KBM-7 (cell line): ENCODE data around the gene CHI3L1.

ENCODE experiments used
- DNase-seq: peaks from one replicate; pipeline ENCODE4 v3.0.0-alpha.2; 2015
- in situ Hi-C: fragments of 300-500 bp; cut with MboI; formaldehyde crosslinking; loops from 2 replicates; pipeline ENCODE4 v1.14.3; 2020; ENCODE audit warnings: low sequenced_read_pairs, low pct_unique_long_range_greater_than_20kb, mixed read lengths

The CHI3L1 gene

DNA sequence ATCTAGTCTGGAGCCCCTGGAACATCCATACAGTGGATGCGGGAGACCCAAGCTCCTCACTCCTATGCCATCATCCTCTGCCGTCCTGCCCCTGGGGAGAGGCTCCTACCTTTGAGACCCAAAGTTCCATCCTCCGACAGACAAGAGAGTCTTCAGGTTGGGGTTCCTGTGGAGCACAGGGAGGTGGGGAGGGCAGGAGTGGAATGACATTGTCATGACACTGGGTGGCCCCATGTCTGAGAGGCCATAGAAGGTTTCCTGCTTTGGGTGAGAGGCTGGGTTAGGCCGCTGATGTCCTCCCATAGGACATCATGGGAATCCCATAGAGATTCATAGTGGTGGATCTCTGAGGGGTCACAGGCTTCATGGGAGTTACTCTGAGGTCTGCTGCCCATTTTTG lies 2.0 kb downstream of the CHI3L1 start:
- DNase-seq, result no peak
- in situ Hi-C loops, result no loop called here

DNA sequence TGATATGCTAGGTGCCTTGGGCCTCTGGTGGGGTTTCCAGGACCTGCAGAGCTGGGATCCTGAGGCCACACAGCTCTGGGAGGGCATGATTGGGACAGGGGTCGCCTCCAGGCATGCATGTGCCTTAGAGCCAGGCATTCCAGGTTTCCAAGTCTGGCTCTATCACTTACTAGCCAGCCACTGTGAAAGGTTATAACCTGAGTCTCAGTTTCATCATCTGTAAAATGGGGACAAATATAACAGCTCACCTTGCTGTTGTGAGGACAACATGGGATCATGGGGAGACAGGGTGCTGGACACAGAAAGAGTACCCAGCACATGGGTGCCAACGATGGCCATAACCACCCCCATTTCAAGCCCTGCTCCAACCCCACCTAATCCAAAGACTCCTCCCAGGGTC lies 2.7 kb downstream of the CHI3L1 start:
- DNase-seq, result no peak
- in situ Hi-C loops, result no loop called here

DNA sequence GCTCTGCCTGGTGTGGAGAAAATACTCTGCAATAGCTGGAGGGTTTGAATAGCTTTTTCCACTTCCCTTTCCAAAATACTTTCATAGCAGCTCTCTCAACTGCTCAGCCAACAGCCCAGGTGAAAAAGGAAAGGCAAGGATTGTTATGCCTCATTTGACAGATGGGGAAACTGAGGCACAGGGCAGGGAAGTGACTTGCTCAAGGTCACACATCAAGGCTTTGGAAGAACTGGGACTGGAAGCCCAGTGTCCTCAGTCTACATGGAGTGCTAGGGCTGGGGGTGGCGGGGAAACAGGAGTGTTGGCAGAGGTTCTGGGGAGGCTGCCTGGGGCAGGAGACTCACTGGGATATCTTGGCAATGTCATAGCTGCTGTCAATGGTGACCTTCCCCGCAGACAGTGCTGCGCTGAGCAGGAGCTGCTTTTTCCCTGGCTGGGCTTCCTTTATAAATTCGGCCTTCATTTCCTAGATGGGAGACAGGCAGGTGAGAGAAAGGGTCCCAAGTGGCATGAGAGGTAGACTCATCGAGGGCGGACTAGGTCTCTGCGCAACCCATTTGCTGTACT lies 4.0 kb downstream of the CHI3L1 start:
- no peak for DNase-seq
- in situ Hi-C loops, result no loop called here

DNA sequence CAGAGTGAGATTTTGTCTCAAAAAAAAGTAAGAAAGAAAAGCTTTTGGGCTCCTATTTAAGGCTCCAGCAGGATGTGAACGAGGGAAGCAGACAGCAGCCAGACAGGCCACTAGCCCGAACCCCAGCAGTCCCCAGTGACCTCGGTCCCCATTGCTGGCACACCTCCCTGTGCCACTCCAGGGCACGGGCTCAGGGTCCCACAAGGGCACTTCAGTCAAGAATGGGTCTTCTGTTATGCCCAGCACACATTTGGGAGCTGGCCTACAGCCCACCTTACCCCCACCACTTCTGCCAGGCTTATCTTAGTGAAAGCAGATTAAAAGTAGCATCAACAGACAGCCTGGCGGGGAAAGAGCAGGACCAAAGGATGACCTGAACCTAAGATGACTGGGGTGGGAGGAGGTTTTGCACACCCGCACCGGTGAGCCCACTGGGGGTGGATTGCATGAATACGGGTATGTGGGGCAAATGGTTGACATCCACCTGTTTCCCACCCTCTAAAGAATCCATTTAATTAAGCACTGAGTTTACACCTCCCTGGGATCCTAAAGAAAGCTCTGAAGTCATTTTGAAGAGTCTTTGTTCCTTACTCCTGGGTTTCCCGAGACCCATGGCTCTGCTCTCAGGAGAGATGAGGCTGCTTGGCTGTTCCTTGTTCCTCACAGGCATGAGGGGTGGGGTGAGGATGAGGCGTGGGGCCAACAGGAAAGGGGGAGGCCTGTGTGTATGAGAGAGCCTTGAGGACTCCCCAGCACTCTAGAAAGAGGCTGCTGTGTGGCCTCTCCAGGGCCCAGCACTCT lies 4.7 kb downstream of the CHI3L1 start:
- no peak for DNase-seq
- in situ Hi-C loops, result no loop called here

DNA sequence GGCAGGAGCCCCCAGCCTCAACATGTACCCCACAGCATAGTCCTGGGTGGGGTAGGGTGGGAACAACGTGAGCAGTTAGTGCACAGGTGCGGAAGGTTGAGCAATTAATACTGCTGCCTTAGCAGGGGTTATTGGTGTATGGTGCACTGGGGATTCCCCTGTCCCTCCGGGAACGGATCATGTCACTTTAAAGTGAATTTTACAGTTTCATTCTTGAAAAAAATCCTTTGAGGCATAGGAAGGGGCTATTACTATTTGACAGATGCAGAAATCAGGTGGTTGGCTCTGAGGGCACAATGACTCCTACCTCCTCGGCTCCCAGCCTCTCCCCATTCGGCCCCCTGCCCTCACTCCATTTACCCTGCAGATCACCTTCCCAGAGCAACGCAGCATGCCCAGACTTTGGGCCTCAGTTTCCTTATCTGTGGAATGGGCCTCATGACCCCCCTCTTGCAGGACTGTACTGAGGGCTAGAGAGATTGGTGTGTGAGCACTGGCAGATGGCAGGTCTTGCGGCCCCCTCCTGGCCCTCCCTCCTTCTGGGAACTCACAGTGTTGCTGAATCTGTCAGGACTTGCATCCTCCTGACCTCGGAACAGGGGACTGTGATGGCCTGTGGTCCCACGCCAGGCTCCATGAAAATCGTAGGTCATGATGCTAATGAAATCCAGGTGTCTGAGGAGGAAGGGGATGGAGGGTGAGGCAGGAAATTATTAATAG lies 5.7 kb downstream of the CHI3L1 start:
- DNase-seq, result no peak
- in situ Hi-C loops, result no loop called here

DNA sequence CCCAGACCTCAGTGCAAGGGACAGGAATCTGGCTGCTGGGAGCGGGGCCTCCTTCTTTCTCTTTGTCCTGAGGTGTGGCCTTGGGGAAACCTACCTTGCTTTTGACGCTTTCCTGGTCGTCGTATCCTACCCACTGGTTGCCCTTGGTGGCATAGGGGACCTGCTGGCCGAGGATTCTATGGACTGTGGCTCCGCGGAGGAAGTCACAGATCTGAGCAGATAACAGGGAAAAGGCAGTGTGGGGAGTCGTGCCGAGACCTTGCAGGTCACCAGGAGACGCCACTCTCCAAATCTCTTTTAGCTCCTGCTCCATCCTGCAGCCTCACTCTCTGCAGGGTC lies 6.9 kb downstream of the CHI3L1 start:
- DNase-seq, result no peak
- in situ Hi-C loops, result no loop called here

DNA sequence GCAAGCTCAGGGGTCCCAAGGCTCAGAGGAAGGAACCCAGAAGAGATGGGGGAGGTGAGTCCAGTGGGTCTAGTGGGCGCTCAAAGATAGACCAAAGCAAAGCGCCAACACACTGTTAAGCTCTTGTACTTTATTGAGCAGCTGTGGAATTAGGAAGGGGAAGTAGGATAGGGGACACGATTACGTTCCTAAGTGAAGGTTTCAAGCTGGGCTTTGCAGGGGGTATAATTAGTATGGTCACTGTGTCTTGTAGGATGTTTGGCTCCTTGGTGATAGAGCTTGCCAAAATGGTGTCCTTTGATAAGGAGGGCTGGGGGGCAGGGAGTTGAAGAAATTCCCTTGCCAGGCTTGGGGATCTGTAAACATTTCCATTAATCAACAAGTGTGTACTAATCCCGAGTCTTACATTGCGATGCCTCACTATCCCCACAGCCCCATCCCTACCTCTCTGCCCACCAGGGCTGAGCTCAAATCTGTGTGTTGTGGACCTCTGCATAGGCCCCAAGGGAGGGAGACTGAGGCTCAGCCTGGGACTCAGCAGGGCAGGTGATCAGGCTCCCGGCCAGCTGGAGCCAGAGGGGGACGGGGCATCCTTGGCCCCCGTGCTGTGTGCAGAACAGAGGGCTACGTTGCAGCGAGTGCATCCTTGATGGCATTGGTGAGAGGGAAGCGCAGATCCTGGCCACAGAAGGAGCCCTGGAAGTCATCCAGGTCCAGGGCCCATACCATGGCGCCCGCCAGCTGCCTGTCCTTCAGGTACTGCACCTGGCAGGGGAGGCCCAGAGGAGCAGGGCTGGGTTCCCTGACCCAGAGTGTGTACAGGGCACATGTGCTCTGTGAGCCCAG lies 7.5 kb downstream of the CHI3L1 start:
- no peak for DNase-seq

DNA sequence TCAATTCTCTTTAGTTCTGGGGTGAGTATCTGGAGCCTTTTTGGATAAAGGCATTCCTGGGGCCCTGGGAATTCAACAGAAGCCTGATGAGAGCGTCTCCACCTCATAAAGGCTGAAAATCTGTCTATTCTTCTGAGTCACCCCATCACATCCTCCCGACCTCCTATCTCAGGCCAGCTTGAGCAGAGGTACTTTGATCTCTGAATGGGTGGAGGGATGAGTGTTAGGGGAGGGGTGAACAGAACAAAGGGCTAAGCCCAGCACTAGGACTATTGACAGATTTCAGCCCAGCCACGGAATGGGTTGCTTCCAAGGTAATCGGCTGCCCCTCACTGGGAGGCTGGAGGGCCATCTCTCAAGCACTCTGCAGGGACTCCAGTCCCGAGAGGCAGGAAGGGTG lies 8.4 kb downstream of the CHI3L1 start:
- no peak for DNase-seq
- in situ Hi-C loops, result no loop called here

More for the DNA sequence above, 7.5 kb downstream of the CHI3L1 start:
- in situ Hi-C loops, result no loop called here

DNA sequence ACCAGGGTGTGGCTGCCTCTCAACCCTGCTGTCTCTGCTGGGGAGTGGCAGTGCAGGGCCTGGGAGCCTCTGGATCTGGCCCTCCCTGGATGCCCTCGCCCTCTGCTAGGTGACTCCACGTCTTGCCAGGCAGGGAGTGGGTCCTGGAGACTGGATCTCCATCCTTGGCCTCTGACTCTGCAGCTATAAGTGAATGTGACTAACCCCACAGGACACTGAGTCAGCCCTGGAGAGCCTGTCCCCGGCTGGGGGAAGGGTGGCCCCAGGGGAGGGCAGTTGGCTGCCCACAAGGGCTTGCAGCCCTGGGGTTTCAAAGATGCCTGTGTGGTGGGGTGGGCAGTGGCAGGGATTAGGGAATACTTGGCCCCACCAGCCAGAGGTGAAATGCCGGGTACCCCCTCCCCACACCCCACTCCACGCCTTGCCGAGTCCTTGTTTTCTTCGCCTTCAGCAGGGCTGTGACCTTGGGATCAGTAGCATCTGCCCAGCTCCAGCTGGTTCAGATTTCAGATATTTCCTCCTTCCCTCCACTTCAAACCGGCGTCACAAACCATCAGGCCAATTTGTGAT lies 8.9 kb downstream of the CHI3L1 start:
- in situ Hi-C loops, result no loop called here

DNA sequence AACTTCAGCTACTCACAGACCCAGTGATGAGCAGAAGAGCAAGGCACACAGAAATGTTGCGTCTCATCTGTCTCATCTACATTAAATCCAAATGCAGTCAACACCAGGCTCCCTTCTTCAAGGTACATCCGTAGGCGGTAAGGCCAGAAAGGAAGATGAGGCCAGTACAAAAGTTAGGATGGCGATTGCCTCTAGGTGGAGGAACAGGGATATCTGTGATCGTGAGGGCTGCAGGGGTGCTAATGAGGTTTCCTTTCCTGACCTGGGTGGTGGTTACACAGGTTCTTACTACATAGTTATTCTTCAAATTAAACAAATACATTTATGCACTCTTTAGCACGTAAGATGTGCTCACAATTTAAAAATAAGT lies 9.5 kb downstream of the CHI3L1 start:
- in situ Hi-C loops, result no loop called here
- DNase-seq, result no peak

More for the DNA sequence above, 8.9 kb downstream of the CHI3L1 start:
- DNase-seq, result no peak

DNA sequence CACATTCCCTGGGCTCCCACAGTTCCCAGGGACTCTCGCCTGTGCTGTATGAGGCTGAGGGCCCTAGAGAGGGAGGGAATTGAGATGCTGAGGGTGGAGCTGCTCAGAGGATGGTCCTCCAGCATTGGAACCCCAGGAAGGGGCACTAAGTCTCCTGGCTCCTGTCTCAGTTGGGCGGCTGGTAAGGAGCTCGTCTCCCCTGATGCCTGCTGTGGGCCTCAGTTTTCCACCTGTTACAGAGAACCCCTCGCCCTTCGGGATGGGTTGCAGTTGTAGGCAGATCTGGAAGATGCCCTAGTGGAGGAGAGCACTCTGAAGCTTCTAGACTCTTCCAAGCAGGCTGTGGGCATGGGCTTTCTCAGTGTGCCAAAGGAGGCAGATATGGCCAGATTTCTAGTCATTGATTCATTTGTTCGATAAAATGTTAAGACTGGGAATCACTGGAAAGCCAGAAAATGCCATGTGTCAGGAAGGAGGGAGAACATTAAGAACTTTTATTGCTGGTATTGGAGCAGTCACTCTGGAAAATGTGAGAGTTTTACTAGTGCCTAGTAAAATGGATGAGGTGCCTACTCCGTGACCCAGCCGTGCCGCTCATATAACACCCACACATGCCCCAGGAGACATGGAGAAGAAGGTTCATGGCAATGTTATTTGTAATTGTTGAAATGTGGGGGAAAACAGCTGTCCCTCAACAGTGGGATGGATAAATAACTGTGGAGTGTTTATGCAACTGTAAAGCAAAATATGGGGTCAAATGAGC lies 10.1 kb downstream of the CHI3L1 start:
- in situ Hi-C loops, result no loop called here
- no peak for DNase-seq

DNA sequence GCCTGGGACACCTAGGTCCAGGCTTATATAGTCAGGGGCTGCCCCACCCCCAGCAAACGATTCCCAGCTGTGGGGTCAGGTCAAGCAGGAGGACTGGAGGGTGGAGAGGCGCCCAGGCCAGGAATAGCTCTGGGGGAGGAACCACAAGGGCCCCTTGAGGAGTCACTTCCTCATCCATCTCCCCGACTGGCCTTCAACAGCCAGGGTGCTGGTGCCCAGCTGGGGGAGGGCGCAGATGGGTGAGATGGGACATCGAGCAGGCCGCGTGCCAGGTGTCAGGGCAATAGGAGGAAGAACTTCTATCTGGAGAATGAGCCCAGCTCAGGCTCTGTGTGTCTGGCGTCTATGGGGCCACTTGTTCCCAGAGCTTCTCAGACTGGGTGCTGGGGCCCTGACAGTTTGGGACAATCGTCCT lies 10.7 kb downstream of the CHI3L1 start:
- in situ Hi-C loops, result no loop called here
- DNase-seq, result peak; percentile 11

DNA sequence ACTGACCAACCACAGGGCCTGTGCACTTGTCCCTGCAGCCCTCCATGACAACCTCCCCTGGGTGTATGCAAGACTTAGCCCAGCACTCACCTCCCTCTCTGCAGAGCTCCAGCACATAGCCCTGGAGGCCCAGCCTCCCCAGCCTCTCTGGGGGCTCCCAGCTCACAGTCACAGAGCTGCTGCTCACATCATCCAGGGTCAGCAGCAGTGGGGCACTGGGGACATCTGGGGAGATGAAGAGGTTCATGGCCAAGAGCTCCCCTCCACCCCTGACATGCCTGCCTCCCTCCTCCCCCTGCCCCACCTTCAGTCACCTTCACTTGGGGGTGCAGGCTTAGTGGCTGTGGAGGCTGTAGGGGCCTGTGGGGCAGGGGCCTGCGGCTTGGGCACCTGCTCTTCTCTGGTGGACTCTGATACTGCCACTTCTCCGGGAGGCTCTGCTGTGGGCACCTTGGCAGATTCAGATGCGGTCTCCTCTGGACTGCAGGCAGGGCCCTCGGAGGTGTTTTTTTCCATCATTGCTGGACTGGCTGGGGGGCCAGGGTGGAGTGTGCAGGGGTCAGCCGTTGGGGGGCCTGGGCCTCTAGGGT lies 11.2 kb downstream of the CHI3L1 start, which contains the start of gene MYBPH:
Gene MYBPH (minus strand): TSS at position 590 of the 590 bp plus-strand sequence. CDS start 71 bp downstream, at position 519.
- in situ Hi-C loops, result no loop called here
- DNase-seq, result no peak

DNA sequence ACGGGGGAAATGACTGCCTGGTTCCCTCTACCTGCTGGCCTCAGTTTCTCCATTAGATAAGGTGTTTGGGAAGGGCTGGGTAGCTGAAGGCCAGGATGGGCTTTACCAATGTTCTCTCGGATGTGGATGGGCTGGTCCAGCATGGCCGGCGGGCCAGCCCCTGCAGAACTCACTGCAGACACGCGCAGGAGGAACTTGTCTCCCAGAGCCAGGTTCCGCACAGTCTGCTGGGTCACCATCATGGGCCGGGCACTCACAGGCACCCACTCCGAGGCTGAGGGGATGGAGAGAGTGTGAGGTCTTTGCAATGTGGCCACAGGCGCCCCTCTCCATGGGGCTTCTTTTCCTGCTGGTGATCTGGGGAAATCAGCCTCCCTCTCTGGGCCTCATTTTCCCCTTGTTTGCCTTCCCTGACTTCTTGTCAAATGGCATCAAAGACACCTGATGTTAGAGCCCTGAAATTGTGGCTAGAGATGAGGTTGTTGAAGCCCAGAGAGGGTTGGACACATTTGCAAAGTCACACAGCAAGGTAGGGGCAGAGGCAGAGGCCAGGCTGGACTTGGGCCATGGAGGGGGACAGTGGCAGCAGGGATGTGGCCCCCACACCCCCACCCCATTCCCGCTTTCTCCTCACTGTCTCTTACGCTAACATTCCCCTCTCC lies 12.0 kb downstream of the CHI3L1 start:
- in situ Hi-C loops, result no loop called here
- no peak for DNase-seq

DNA sequence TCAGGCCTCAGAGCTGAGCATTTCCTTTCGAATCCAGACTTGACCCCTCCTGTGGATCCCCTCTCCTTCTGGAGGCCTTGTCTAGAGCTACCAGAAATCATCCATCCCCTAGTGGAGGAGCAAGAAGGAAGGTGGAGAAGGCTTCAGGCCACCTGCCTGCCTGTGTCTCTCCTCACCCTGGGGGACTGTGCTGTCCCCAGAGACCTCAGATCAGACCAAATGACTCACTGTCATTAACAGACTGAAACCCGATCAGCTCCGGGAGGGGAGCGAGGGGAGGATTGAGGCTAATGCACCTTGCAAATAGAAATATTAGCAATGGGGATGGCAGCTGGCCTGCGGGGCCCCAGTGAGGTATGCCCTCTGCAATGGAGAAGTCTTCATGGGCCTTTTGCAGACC lies 12.9 kb downstream of the CHI3L1 start:
- in situ Hi-C loops, result no loop called here
- DNase-seq, result no peak

DNA sequence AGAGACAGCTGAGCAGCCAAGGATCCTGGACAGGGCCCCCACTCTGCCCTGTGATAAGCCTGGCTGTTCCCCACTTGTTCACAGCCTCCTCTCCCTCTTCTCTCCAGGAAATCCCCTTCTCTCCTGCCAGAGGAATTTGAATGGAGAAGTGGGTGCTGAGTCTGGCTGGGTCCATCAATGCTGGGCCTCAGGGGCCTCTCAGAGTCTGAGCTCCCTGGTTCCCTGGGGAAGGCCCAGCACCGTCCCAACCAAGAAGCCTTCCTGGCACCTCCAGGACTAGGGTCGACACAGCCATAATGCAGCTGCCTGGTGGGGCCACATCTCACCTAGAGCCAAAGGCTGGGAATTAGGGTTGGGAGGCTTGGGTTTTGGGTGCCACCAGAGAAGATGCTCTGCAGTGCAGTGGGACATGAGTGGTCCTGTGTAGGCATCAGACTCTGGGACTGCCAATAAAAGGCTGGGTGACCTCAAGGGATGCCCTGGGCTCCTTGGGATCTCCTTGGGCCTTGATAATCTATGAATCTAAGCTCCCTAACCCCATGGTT lies 13.4 kb downstream of the CHI3L1 start:
- in situ Hi-C loops, result no loop called here
- DNase-seq, result no peak

DNA sequence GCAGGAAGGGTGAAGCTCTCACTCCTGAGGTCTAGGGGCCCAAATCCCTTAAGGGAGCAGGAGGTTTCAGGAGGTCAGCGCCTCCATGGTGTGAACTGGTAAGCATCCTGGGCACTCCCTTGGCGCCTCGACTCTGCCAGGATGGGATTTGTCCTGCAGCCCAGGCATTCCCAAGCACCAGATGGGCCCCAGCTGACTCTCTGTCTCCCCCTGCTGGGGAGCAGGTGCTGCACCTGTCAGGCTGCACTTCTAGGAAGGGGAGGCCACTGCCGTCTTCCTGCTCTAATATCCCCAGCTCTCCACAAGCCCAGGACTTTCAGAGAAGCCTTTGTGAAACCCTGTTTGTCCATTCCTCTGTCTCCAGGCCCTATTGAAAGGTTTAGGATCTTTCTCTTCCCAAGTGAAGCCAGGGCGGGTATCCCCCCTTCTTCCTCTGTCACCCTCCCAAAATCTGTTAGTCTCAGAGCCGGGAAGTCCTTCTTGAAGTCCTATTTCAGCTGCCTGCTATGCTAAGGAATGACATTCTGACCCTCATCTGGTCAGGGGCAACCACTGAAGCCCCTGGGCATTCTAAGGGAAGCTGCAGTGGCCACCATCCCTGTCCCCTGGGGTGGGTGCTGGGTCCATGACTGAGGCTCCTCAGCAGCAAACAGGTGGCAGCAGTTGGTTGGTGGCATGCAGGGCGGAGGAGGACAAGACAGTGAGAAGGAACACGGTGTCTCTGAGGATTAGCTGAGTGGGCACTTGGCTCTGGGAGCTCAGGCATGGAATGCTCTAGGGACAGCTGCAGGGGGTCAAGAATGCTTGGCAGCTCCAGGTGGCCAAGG lies 14.1 kb downstream of the CHI3L1 start:
- peak; percentile 52 for DNase-seq
- in situ Hi-C loops, result no loop called here
